ENCODE data around the gene DPH2. TPM values are rescaled to one million over a fixed set of nuclear protein-coding genes. Genes with fewer than 3 reads are reported as not detected.
A peak's percentile ranks its signal among the peaks of the same experiment; 100 is the strongest.

DPH2 gene
- total RNA-seq, 1 experiment from 2014 or later: 38.9 TPM

DNA sequence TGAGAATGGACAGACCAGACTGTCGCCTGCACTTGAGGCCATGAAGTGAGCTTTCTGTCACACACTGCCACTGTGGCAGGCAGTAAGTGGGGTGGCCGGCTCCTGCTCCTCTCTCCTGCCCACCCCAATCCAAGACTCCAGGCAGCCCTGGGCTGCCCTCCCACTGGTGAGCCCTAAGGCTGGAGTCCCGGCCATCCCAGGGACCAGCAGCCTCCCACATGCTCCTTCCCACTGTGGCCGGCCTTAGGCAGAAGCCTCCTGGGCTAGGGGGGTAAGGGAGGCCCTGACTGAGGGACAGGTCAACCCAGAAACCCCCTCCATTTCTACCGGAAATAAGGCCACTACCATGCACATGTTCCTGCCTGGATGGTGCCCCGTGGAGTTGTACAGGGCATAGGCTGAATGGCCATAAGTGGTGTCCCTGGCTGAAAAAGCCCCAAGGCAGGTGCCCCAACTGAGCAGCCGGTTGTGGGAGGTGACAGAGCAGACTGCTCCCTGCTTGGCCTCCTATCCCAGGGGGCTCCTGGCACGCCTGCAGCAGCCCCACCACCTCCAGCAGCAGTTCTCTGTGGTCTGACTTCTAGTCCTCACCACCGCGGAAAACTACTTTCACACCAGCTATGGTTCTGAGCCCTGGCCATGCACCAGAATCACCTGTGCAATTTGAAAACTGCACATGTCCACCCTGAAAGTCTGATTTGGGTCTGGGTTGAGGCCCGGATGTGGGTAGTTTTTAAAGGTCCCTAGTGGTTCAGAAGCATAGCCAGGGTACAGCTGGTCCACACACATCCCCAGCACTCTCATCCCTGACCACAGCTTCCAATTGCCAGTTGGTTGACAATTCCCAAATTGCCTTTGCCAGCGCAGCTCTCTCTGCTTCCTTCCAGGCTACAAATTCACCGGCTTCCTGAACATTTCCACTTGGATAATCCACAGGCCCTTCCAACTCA is 37.8 kb upstream of the DPH2 start:
- no peak for DNase-seq (ENCODE audit: unreplicated experiment)
- no peak overlapping the region for H3K27ac Mint-ChIP-seq (ENCODE audit: low read depth, unreplicated experiment)
- no peaks in the 10 kb centered on the region for H3K36me3 Mint-ChIP-seq (ENCODE audit: insufficient read depth, unreplicated experiment)
- ChIA-PET CTCF (interaction anchor here (0.6 to 13.0 kb wide), 4 partner anchors 14 to 165 kb away, joined by 3 to 369 read pairs (median 4); no protein-coding TSS in a partner anchor), POLR2A (interaction anchor here (0.6 to 3.3 kb wide), 7 partner anchors 14 to 280 kb away, joined by 3 to 34 read pairs (median 3); partner anchors contain the start of gene IPO13)
- H3K4me3 Mint-ChIP-seq (ENCODE audit: unreplicated experiment): no peak overlapping the region
- peaks cover 27% of the 10 kb centered on the region for H3K4me1 Mint-ChIP-seq (ENCODE audit: insufficient read depth, unreplicated experiment)
- H3K9me3 Mint-ChIP-seq (ENCODE audit: unreplicated experiment): peaks cover 7% of the 10 kb centered on the region
- no peaks in the 10 kb centered on the region for H3K27me3 Mint-ChIP-seq (ENCODE audit: insufficient read depth, unreplicated experiment)
- TF ChIP-seq CTCF (IDR thresholded peaks at IDR 0.05; ENCODE audit: unreplicated experiment): no peak
- no TSS peak for BruUV-seq (replicated peaks)
- intact Hi-C loops (cut with micrococcal nuclease): loop anchor here (10.0 kb wide), 2 partner anchors 77 to 697 kb away; no protein-coding TSS in a partner anchor

DNA sequence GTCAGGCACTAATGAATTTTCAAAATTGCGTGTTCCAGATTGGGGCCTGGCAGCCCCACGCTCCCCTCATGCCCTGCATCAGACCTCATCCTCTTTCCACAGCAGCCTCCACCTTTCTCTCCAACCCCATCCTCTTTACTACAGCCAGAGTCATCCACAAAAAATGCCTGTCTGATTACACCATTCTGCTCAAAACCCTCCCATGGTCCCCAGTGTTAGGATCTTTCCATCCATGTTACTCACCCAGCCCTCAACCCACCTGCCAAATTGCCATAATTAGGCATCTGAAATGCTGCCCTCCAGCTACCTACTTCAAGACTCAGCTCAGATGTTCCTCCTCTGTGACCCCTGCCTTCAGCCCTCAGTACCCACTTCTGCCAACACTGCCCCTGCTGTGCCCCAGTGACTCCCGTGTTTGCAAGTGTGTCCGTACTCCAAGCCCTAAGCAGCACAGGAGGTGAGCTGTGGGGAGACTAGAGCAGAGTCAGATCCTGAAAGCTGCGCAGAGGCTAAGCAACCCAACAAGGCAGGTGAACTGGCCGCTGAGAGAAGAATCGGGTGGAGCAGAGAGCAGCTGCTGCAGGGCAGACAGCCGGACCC is 36.9 kb upstream of the DPH2 start:
- Mint-ChIP-seq H3K27me3 (ENCODE audit: insufficient read depth, unreplicated experiment) (no peaks in the 10 kb centered on the region), H3K36me3 (ENCODE audit: insufficient read depth, unreplicated experiment) (no peaks in the 10 kb centered on the region), H3K27ac (ENCODE audit: low read depth, unreplicated experiment) (no peak overlapping the region), H3K9me3 (ENCODE audit: unreplicated experiment) (peaks cover 1% of the 10 kb centered on the region), H3K4me1 (ENCODE audit: insufficient read depth, unreplicated experiment) (peaks cover 35% of the 10 kb centered on the region), H3K4me3 (ENCODE audit: unreplicated experiment) (peak overlapping the region; percentile 34)
- ChIA-PET POLR2A (interaction anchor here (0.6 to 3.3 kb wide), 8 partner anchors 13 to 281 kb away, joined by 3 to 34 read pairs (median 3); no protein-coding TSS in a partner anchor), CTCF (interaction anchor here (0.6 to 13.0 kb wide), 7 partner anchors 11 to 1079 kb away, joined by 4 to 369 read pairs (median 18); no protein-coding TSS in a partner anchor)
- BruUV-seq (replicated peaks): no TSS peak
- peak; percentile 49 for DNase-seq (ENCODE audit: unreplicated experiment)
- TF ChIP-seq CTCF (IDR thresholded peaks at IDR 0.05; ENCODE audit: unreplicated experiment): no peak
- intact Hi-C loops (cut with micrococcal nuclease): loop anchor here (10.0 kb wide), 2 partner anchors 78 to 698 kb away; no protein-coding TSS in a partner anchor

DNA sequence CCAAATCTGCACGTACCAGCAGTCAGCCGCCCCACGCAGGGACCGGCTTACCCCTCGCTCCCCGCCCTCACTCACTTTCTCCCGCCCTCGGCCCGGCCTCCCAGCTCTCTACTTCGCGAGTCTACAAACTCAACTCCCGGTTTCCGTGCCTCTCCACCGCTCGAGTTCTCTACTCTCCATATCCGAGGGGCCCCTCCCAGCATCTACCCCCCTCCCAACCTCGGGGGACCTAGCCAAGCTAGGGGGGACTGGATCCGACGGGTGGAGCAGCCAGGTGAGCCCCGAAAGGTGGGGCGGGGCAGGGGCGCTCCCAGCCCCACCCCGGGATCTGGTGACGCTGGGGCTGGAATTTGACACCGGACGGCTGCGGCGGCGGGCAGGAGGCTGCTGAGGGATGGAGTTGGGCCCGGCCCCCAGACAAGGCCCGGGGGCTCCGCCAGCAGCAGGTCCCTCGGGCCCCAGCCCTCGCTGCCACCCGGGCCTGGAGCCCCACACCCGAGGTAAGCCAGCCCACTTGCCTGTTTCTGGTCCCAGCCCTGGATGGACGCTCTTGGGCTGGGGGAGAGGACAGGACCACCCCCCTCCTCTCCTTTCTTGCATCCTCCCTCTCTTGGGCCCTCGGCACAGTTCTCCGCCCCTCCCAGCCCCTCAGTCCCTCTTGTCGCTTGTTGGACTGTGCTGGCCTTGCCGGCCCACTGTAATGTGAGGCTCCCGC is 36.3 kb upstream of the DPH2 start, which contains the start of gene ARTN:
Gene ARTN, plus strand, starts transcription at position 416 of the 715 bp plus-strand sequence. CDS start 1,856 bp downstream, outside the sequence.
- H3K4me1 Mint-ChIP-seq (ENCODE audit: insufficient read depth, unreplicated experiment): peaks cover 35% of the 10 kb centered on the region
- DNase-seq (ENCODE audit: unreplicated experiment): peak; percentile 45

More for the DNA sequence above, 36.3 kb upstream of the DPH2 start, which contains the start of gene ARTN:
- Mint-ChIP-seq H3K27me3 (ENCODE audit: insufficient read depth, unreplicated experiment) (no peaks in the 10 kb centered on the region), H3K27ac (ENCODE audit: low read depth, unreplicated experiment) (no peak within 1 kb of the TSS), H3K4me3 (ENCODE audit: unreplicated experiment) (peak within 1 kb of the TSS; percentile 34), H3K36me3 (ENCODE audit: insufficient read depth, unreplicated experiment) (no peaks in the 10 kb centered on the region), H3K9me3 (ENCODE audit: unreplicated experiment) (no peaks in the 10 kb centered on the region)
- intact Hi-C loops (cut with micrococcal nuclease): loop anchor here (1.0 to 10.0 kb wide), 5 partner anchors 24 to 699 kb away; partner anchors contain the start of gene ST3GAL3
- TF ChIP-seq CTCF (IDR thresholded peaks at IDR 0.05; ENCODE audit: unreplicated experiment): no peak
- ChIA-PET POLR2A (interaction anchor here (0.7 to 3.3 kb wide), 6 partner anchors 12 to 170 kb away, joined by 3 to 34 read pairs (median 4); no protein-coding TSS in a partner anchor), CTCF (interaction anchor here (0.5 to 13.0 kb wide), 18 partner anchors 8 to 1080 kb away, joined by 3 to 369 read pairs (median 8); partner anchors contain the start of gene IPO13)
- TSS peak; percentile 25 for BruUV-seq (replicated peaks)

Data from MCF 10A (cell line).